GM03348 (cell line): ENCODE results near the gene TMED3.
"Not testable (repeated sequence)": the region's sequence is repeated elsewhere in the genome, so short reads cannot be mapped to it uniquely, and the experiment has no call there.

Source experiments
- DNase-seq: peaks from one replicate; pipeline ENCODE4 v3.0.0; 2012; ENCODE audit warnings: low spot score

Gene TMED3

DNA sequence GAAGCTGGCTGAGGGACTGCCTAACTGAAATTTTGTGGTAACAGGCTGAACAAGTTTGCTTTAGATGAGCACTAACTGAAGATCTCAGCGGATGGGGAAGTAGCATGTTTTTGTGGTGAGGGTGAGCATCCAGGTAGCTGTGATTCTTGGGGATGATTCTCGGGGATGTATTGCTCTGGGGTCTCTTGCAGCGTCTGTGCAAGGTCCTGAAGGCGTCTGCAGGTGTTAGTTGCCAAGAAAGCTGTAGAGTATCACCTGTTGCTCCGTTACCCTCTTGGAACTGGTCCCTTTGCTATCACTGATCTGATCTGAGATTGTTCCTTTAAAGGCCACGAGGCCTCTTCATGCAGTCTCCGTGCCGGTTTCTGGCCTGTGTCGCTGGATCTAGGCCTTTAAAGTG is 6.0 kb downstream of the TMED3 start:
- DNase-seq, result no peak

DNA sequence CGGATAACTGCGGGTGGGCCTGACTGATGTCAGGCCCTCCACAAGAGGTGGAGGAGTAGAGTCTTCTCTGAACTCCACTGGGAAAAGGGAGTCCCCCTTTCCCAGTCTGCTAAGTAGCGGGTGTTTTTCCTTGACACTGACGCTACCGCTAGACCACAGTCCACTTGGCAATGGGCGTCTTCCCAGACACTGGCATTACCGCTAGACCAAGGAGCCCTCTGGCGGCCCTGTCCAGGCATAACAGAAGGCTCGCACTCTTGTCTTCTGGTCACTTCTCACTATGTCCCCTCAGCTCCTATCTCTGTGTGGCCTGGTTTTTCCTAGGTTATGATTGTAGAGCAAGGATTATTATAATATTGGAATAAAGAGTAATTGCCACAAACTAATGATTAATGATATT is 9.1 kb downstream of the TMED3 start:
- not testable (repeated sequence) for DNase-seq

- DNase-seq, result no peak
Observed at GRCh38 chr15:79321876-79322275, 11.0 kb downstream of the TMED3 start.

- DNase-seq, result no peak
Observed at GRCh38 chr15:79322306-79322705, 11.4 kb downstream of the TMED3 start.

GRCh38 chr15:79322945-79323344 is 12.0 kb downstream of the TMED3 start:
- no peak for DNase-seq

- DNase-seq, result peak; percentile 15
Observed at GRCh38 chr15:79329171-79329611, 18.3 kb downstream of the TMED3 start.

DNA sequence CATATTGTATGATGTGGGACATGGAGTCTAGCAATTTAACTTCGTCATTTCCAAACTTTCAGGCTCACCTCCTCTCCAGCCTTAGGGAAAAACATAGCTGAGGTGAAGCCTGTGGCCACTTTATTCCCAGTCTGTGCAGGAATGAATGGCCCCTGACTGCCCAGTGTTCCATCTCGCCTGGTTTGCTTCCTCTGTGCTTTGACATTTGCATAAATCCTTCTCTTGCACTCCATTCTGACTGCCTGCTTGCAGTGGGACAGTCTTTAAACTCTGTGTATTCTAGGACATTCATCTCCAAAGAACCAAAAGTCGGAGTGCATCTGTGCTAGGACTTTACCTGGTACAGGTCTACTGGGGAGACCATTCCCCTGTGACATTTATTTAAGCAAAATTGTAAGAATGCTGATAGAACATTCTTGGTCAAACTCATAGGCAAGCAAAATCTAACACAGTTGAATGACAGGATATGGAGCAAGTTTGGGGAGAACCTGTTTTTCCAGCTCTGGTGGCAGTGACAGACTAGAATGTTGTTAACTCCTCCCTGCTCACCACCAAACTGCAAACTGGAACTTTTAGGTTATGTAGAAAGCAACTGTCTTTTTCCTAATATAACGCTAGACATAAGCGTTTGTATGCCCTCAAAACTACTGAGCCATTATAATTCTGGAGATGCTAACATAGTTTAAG is 22.1 kb downstream of the TMED3 start:
- DNase-seq, result no peak

- no peak for DNase-seq
Observed at GRCh38 chr15:79337591-79337990, 26.7 kb downstream of the TMED3 start.

GRCh38 chr15:79339588-79340314 is 28.8 kb downstream of the TMED3 start:
- DNase-seq, result peak; percentile 61

GRCh38 chr15:79340315-79340602 is 29.3 kb downstream of the TMED3 start:
- no peak for DNase-seq

GRCh38 chr15:79341396-79341795 is 30.5 kb downstream of the TMED3 start:
- no peak for DNase-seq

DNA sequence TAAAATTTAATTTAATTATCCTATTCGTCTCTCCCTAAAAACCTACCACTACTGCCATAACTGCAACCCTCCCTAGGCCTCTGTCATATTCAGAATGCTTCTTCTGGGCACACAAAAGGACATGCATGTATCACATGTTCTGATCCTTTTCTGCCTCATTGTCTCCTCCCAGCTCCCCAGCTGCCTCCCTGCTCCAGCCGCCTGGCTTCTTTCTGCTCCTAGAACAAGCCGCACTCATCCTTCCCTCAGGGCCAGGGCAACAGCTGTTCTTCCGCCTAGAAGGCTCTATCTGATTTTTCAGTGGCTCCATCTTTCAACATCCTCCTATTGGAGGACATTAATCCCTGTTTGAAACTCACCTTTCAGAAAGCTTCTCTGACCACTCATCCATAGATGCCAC is 38.6 kb downstream of the TMED3 start:
- no peak for DNase-seq

DNA sequence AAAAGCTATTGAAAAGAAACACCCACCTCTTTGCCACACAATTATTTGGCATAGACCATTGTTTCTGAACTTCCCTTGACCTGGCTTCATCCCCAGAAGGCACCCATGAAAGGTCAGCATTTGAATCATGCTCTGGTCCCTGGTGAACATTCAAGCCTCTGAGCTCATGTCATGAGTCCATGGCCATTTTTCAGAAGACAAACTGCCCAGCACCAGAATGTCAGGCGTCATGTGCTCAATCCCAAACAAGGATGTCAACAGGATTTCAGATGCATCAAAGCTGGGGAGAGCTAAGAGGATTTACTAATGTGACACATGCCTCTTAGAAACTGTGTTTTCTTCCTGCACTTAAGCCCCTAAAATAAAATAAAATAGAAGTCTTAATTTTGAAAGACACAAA is 41.3 kb downstream of the TMED3 start:
- DNase-seq, result no peak

DNA sequence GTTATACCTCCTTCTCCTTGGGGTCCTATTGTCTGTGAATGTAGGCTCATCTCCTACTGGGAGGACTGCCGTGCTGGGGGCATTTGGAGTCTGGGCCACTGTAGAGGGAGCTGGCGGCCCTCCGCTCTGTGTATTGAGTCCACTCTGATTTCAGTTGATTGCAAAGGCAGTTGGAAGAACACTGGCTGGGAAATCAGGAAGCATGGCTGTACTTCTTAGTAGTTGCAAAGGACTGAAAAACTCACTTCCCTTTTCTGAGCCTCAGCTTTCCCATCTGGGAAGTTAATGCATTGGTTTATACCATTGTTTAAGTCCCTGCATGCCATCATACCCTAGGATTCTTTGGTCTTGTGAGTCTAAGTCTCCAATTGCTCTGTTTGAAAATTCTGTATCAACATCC is 46.7 kb downstream of the TMED3 start:
- DNase-seq, result no peak

GRCh38 chr15:79358069-79358468 is 47.2 kb downstream of the TMED3 start:
- no peak for DNase-seq

GRCh38 chr15:79364571-79365240 is 53.8 kb downstream of the TMED3 start:
- DNase-seq, result no peak

DNA sequence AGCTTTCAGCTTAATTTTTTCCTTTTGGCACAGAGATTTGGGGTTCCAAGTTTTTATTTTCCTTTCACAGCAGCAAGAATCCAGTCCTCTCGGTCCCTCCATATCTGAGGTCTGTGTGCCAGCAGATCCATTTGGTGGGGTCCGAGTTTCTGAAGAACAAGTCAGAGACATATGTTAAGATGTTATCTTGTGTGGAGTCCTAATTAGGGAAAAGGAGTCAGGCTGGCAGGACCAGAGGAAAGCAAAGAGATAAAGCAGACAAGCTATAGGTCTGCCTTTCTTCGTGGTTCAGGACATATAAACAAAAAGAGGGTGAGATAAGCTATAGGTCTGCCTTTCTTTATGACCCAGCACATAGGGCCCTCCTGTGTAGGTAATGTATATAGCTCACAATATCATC is 54.9 kb downstream of the TMED3 start:
- DNase-seq, result no peak

DNA sequence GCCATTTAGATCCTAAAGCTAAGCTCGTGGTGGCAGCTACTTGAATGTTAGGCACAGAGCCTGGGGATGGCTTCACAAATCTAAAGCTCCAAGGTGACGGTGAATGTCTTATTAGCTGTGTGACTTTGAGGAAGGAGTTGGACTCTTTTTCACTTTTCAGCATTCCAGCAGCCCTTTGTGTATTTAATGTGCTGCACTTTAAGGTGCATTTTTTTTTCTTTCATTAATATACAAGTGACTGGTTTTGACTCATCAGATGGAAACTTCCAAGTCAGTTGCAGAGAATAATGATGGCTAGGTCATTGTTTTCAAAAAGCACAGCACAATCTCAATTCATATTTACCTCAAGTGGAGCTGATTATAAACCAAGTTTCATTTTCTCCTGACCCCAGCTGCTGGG is 55.8 kb downstream of the TMED3 start:
- no peak for DNase-seq

DNA sequence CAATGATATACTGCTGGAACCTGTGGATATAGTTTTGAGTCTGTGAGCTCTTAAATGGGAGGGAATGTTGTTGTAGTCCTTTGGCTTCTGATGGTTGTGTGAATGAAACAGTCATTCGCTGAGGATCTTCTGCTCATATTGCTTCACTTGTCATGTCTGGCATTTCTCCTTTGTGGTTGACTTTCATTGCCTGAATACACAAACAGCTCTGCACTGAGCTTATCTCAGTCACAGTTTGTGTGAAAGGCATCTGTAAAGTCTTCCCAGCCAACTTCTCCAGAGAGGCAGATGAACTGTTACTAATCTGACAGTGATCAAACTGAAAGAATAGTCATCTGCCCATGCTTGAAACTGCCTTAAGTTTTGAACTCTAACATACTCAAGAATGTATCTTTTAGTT is 59.8 kb downstream of the TMED3 start:
- DNase-seq, result peak; percentile 15

DNA sequence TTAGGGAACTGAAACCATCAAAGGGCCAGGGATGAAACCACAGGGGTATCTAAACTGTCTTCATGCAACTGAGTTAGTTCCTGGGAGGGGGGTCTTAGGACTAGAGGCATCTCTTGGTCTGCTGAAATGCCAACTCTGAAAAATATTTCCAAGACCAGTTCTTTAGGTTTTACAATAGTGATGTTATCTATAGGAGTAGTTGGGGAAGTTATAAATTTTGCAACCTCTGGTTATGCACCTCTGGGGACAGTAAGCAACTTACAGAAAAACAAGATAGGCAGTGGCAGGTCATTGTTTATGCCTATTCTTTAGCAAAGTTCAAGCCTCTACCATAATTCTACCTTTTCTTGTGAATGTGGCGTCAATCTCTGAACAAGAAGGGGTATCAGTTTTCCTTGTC is 60.7 kb downstream of the TMED3 start:
- no peak for DNase-seq

GRCh38 chr15:79372428-79372827 is 61.5 kb downstream of the TMED3 start:
- DNase-seq, result no peak
